Gastroesophageal sphincter (tissue), 4 donors: ENCODE data around the gene NCAPD3. TPM values are rescaled to one million over a fixed set of nuclear protein-coding genes. Genes with fewer than 3 reads are reported as not detected.

ENCODE experiments used
- ATAC-seq: fragments of 150-250 bp; one replicate; pipeline ENCODE4 v1.9.1; 2016; ENCODE audit warnings: mild to moderate bottlenecking, moderate library complexity
- H3K27ac ChIP-seq, 4 donors: fragments of 200-600 bp; sonication (generic) in 3 of 4; 1 replicate in 3 of 4; 2 replicates in 1 of 4; pipeline ENCODE4 v1.5.1; 2016 to 2019
- H3K27me3 ChIP-seq: fragments of 200-600 bp; sonication (generic); one replicate; pipeline ENCODE4 v1.5.1; 2019
- H3K36me3 ChIP-seq, 2 donors: fragments of 200-600 bp; sonication (generic); one replicate each; pipeline ENCODE4 v1.5.1; 2019; ENCODE audit warnings: control low read depth in 1 of 2
- H3K4me1 ChIP-seq, 3 donors: fragments of 200-600 bp; sonication (generic); 1 replicate in 2 of 3; 2 replicates in 1 of 3; pipeline ENCODE4 v1.5.1; 2016 to 2019; ENCODE audit warnings: control low read depth in 2 of 3
- H3K4me3 ChIP-seq, 2 donors: fragments of 200-600 bp; sonication (generic); one replicate each; pipeline ENCODE4 v1.5.1; 2019; ENCODE audit warnings: mild to moderate bottlenecking in 1 of 2, moderate library complexity in 1 of 2
- H3K9me3 ChIP-seq, 3 donors: fragments of 200-600 bp; sonication (generic); one replicate each; pipeline ENCODE4 v1.5.1; 2017 to 2019; ENCODE audit warnings: control low read depth in 2 of 3
- EP300 ChIP-seq: sonication (generic); formaldehyde crosslinking; IDR thresholded peaks from one replicate; pipeline ENCODE4 v1.6.1; 2017; ENCODE audit warnings: antibody characterized with exemption, mild to moderate bottlenecking
- POLR2A ChIP-seq, 2 donors: fragments of 450-650 bp; IDR thresholded peaks; one replicate each; pipeline ENCODE4 v1.6.1; 2017; ENCODE audit warnings: antibody characterized with exemption in 2 of 2, mild to moderate bottlenecking in 2 of 2, moderate library complexity in 1 of 2
- POLR2AphosphoS5 ChIP-seq: sonication (generic); formaldehyde crosslinking; IDR thresholded peaks from one replicate; pipeline ENCODE4 v1.6.1; 2017; ENCODE audit warnings: antibody characterized with exemption
- WGBS, 2 donors: methylation state at CpG; one replicate each; pipeline ENCODE4 v1.1.5; 2018; ENCODE audit warnings: low coverage in 1 of 2; 5-methylcytosine and 5-hydroxymethylcytosine counted together
- total RNA-seq, 4 donors: library from RNA; depleted of rRNA; stranded (reverse); fragments of >200 nt; gene quantifications; one replicate each; pipeline ENCODE4 v1.1.0, GENCODE V29; 2016
- TF ChIP-seq, protein P1 (sequence below), 4 experiments: fragments of 200-600 bp in 2 of 4; fragments of 450-650 bp in 2 of 4; sonication (generic) in 1 of 4; IDR thresholded peaks; one replicate each; pipeline ENCODE4 v1.5.1; 2017 to 2019; ENCODE audit warnings: antibody characterized with exemption in 4 of 4, mild to moderate bottlenecking in 2 of 4, moderate library complexity in 2 of 4

NCAPD3 gene
- total RNA-seq, 4 donors from 2014 or later: 7.0 to 13.8 (median 11.4) TPM

DNA sequence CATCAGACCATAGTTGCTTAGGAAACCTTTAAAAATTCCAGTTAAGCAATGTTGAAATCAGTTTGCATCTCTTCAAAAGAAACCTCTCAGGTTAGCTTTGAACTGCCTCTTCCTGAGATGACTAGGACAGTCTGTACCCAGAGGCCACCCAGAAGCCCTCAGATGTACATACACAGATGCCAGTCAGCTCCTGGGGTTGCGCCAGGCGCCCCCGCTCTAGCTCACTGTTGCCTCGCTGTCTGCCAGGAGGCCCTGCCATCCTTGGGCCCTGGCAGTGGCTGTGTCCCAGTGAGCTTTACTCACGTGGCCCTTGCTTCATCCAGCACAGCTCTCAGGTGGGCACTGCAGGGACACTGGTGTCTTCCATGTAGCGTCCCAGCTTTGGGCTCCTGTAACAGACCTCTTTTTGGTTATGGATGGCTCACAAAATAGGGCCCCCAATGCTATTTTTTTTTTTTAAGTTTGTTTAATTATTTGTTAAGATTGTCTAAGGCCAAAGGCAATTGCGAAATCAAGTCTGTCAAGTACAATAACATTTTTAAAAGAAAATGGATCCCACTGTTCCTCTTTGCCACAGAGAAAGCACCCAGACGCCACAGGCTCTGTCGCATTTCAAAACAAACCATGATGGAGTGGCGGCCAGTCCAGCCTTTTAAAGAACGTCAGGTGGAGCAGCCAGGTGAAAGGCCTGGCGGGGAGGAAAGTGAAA is 73.4 kb downstream of the NCAPD3 start:
- H3K4me1 ChIP-seq: peaks cover 0 to 44% (median 0%) of the 10 kb centered on the region in 3 donors
- H3K27ac ChIP-seq: peak overlapping the region in 3 of 4 donors; percentile 21 to 74 (median 72)
- H3K4me3 ChIP-seq: no peak overlapping the region
- peaks cover 0 to 82% of the 10 kb centered on the region in 2 donors for H3K36me3 ChIP-seq
- no peaks in the 10 kb centered on the region for H3K9me3 ChIP-seq
- ATAC-seq: peak; percentile 78
- TF ChIP-seq POLR2AphosphoS5: peak; percentile 60
- TF ChIP-seq, protein P1, sequence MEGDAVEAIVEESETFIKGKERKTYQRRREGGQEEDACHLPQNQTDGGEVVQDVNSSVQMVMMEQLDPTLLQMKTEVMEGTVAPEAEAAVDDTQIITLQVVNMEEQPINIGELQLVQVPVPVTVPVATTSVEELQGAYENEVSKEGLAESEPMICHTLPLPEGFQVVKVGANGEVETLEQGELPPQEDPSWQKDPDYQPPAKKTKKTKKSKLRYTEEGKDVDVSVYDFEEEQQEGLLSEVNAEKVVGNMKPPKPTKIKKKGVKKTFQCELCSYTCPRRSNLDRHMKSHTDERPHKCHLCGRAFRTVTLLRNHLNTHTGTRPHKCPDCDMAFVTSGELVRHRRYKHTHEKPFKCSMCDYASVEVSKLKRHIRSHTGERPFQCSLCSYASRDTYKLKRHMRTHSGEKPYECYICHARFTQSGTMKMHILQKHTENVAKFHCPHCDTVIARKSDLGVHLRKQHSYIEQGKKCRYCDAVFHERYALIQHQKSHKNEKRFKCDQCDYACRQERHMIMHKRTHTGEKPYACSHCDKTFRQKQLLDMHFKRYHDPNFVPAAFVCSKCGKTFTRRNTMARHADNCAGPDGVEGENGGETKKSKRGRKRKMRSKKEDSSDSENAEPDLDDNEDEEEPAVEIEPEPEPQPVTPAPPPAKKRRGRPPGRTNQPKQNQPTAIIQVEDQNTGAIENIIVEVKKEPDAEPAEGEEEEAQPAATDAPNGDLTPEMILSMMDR (IDR thresholded peaks at IDR 0.05): no peak
- no peak for TF ChIP-seq POLR2A (IDR thresholded peaks at IDR 0.05)
- H3K27me3 ChIP-seq: no peaks in the 10 kb centered on the region
- WGBS, 2 donors: 90 to 91% methylated on average over 6 to 7 of the region's 12 CpGs

DNA sequence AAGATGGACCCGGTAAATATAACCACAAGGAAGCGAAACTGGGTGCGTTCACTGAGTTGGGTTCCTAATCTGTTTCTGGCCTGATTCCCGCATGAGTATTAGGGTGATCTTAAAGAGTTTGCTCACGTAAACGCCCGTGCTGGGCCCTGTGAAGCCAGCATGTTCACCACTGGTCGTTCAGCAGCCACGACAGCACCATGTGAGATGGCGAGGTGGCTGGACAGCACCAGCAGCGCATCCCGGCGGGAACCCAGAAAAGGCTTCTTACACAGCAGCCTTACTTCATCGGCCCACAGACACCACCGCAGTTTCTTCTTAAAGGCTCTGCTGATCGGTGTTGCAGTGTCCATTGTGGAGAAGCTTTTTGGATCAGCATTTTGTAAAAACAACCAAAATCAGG is 74.4 kb downstream of the NCAPD3 start:
- ATAC-seq: no peak
- Histone ChIP-seq H3K27me3 (no peaks in the 10 kb centered on the region), H3K27ac (peak overlapping the region in 3 of 4 donors; percentile 43 to 74 (median 72)), H3K4me1 (peaks cover 0 to 44% (median 0%) of the 10 kb centered on the region in 3 donors), H3K36me3 (peaks cover 0 to 78% of the 10 kb centered on the region in 2 donors), H3K4me3 (no peak overlapping the region), H3K9me3 (no peaks in the 10 kb centered on the region)
- TF ChIP-seq EP300 (no peak), POLR2AphosphoS5 (no peak), POLR2A (IDR thresholded peaks at IDR 0.05) (no peak)
- TF ChIP-seq, protein P1 (IDR thresholded peaks at IDR 0.05): no peak
- WGBS, 2 donors: 83 to 100% methylated on average over 1 to 3 of the region's 16 CpGs

DNA sequence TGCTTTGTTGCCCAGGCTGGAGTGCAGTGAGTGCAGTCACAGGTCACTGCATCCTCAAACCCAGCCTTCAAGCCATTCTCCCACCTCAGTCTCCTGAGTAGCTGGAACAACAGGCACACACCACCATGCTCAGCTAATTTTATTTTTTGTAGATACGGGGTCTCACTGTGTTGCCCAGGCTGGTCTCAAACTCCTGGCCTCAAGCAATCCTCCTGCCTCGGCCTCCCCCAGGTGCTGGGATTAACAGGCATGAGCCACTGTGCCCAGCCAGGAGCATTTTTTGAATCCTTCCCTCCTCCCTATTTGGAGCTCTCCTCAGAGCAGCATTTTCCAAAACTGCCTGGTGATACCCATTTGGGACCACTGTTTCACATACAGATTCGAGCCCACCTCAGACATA is 77.2 kb downstream of the NCAPD3 start:
- WGBS, 2 donors: 91 to 100% methylated on average over 2 to 3 of the region's 3 CpGs
- Histone ChIP-seq H3K27me3 (no peaks in the 10 kb centered on the region), H3K4me1 (peaks cover 0 to 21% (median 0%) of the 10 kb centered on the region in 3 donors), H3K4me3 (no peak overlapping the region), H3K27ac (no peak overlapping the region), H3K9me3 (no peaks in the 10 kb centered on the region), H3K36me3 (peaks cover 0 to 74% of the 10 kb centered on the region in 2 donors)
- no peak for TF ChIP-seq POLR2AphosphoS5
- TF ChIP-seq, protein P1 (IDR thresholded peaks at IDR 0.05): no peak
- no peak for TF ChIP-seq POLR2A (IDR thresholded peaks at IDR 0.05)
- no peak for TF ChIP-seq EP300
- ATAC-seq: no peak

DNA sequence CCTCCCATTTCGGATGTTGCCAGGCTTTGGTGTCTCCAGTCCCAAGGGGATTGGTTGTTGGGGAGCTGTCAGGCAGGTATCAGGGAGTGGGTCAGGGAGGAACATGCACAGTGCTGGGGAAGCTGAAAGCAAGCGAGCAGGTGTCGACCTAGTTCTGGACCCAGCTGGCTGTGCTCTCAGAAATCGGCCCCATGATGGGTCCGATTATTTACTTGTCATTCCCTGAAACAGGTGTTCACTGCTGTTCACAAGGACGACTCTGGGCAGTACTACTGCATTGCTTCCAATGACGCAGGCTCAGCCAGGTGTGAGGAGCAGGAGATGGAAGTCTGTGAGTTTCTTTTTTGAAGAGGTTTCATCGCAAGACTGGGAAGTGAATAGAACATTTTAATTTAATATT is 78.1 kb downstream of the NCAPD3 start:
- H3K4me1 ChIP-seq: peaks cover 0 to 14% (median 0%) of the 10 kb centered on the region in 3 donors
- peaks cover 0 to 75% of the 10 kb centered on the region in 2 donors for H3K36me3 ChIP-seq
- 87 to 90% methylated on average over 3 to 7 of the region's 8 CpGs for WGBS, 2 donors
- TF ChIP-seq POLR2A (IDR thresholded peaks at IDR 0.05) (no peak), POLR2AphosphoS5 (no peak), EP300 (no peak)
- TF ChIP-seq, protein P1 (IDR thresholded peaks at IDR 0.05): no peak
- no peaks in the 10 kb centered on the region for H3K9me3 ChIP-seq
- ATAC-seq: no peak
- no peak overlapping the region for H3K27ac ChIP-seq
- no peaks in the 10 kb centered on the region for H3K27me3 ChIP-seq
- no peak overlapping the region for H3K4me3 ChIP-seq

DNA sequence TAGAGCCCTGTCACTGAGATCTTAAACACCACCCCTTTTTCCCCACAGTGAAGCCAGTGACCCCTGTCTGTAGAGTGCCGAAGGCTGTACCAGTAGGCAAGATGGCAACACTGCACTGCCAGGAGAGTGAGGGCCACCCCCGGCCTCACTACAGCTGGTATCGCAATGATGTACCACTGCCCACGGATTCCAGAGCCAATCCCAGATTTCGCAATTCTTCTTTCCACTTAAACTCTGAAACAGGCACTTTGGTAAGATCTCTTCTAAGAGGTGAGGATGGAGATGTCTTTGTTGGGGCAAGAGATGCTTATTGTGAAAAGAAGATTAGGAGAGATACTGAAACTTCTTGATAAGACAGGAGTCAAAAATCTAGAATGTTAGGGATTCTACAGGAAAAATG is 79.0 kb downstream of the NCAPD3 start:
- Histone ChIP-seq H3K4me3 (no peak overlapping the region), H3K4me1 (peaks cover 0 to 10% (median 0%) of the 10 kb centered on the region in 3 donors), H3K36me3 (peaks cover 0 to 71% of the 10 kb centered on the region in 2 donors), H3K9me3 (no peaks in the 10 kb centered on the region), H3K27ac (no peak overlapping the region), H3K27me3 (no peaks in the 10 kb centered on the region)
- no peak for ATAC-seq
- WGBS, 2 donors: 44% methylated on average over 2 of the region's 5 CpGs; no CpG with 5 or more reads in 1 of the 2 donors
- TF ChIP-seq, protein P1 (IDR thresholded peaks at IDR 0.05): no peak
- TF ChIP-seq POLR2AphosphoS5 (no peak), POLR2A (IDR thresholded peaks at IDR 0.05) (no peak), EP300 (no peak)
